Measurements from ENCODE around the gene C9orf78.

- TF ChIP-seq, protein P1, sequence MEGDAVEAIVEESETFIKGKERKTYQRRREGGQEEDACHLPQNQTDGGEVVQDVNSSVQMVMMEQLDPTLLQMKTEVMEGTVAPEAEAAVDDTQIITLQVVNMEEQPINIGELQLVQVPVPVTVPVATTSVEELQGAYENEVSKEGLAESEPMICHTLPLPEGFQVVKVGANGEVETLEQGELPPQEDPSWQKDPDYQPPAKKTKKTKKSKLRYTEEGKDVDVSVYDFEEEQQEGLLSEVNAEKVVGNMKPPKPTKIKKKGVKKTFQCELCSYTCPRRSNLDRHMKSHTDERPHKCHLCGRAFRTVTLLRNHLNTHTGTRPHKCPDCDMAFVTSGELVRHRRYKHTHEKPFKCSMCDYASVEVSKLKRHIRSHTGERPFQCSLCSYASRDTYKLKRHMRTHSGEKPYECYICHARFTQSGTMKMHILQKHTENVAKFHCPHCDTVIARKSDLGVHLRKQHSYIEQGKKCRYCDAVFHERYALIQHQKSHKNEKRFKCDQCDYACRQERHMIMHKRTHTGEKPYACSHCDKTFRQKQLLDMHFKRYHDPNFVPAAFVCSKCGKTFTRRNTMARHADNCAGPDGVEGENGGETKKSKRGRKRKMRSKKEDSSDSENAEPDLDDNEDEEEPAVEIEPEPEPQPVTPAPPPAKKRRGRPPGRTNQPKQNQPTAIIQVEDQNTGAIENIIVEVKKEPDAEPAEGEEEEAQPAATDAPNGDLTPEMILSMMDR (IDR thresholded peaks at IDR 0.05), result no peak
- no peak for TF ChIP-seq POLR2A (IDR thresholded peaks at IDR 0.05)
Measured at GRCh38 chr9:129836311-129837007, 1.4 kb upstream of the C9orf78 start.

Measured in Peyer's patch (tissue), 4 donors.